Keratinocyte (primary cell): ENCODE measurements around the gene FNDC3A. TPM values are rescaled to one million over a fixed set of nuclear protein-coding genes. Genes with fewer than 3 reads are reported as not detected.

Source experiments
- DNase-seq: peaks from one replicate; pipeline ENCODE4 v3.0.0-alpha.2; 2011; ENCODE audit warnings: low read depth, missing footprints, low spot score
- FAIRE-seq: peaks from 2 replicates; lab custom pipeline; 2011; peaks lifted over from hg19 to GRCh38; lab: Jason Lieb, UNC
- H2AFZ ChIP-seq: 2 replicates; pipeline ENCODE4 v1.6.0; 2012; ENCODE audit warnings: low read length, control low read depth, inconsistent platforms; ENCODE audit not compliant: control insufficient read depth
- H3K27ac ChIP-seq: 2 replicates; pipeline ENCODE4 v1.5.1; 2011; ENCODE audit warnings: low read length; ENCODE audit not compliant: control insufficient read depth, insufficient read depth
- H3K27me3 ChIP-seq: 3 replicates; pipeline ENCODE4 v1.6.0; 2011; ENCODE audit warnings: low read length; ENCODE audit not compliant: control insufficient read depth, insufficient read depth; ENCODE audit errors: extremely low read depth
- H3K36me3 ChIP-seq, 2 experiments: 2 replicates in 1 of 2; 3 replicates in 1 of 2; pipeline ENCODE4 v1.5.1; 2011; ENCODE audit warnings: low read length in 2 of 2, mild to moderate bottlenecking in 1 of 2; ENCODE audit not compliant: control insufficient read depth in 2 of 2, insufficient read depth in 2 of 2; ENCODE audit errors: extremely low read depth in 1 of 2
- H3K4me1 ChIP-seq: 3 replicates; pipeline ENCODE4 v1.5.1; 2011; ENCODE audit warnings: low read length; ENCODE audit not compliant: control insufficient read depth, insufficient read depth; ENCODE audit errors: extremely low read depth
- H3K4me2 ChIP-seq: 3 replicates; pipeline ENCODE4 v1.6.0; 2011; ENCODE audit warnings: low read depth, low read length; ENCODE audit not compliant: control insufficient read depth, insufficient read depth; ENCODE audit errors: extremely low read depth
- H3K4me3 ChIP-seq, 3 experiments: fragments of 200-600 bp in 1 of 3; sonication (generic) in 1 of 3; 2 replicates in 2 of 3; 3 replicates in 1 of 3; pipeline ENCODE4 v1.5.1; 2011 to 2016; ENCODE audit warnings: low read length in 3 of 3, mild to moderate bottlenecking in 3 of 3, control low read depth in 2 of 3, inconsistent platforms in 1 of 3, low read depth in 1 of 3, mixed read lengths in 1 of 3, mixed run types in 1 of 3, moderate library complexity in 1 of 3; ENCODE audit not compliant: control insufficient read depth in 2 of 3, insufficient read depth in 2 of 3; ENCODE audit errors: extremely low read depth in 1 of 3
- H3K79me2 ChIP-seq: 2 replicates; pipeline ENCODE4 v1.6.0; 2012; ENCODE audit warnings: low read length; ENCODE audit not compliant: control insufficient read depth, insufficient read depth
- H3K9ac ChIP-seq: 3 replicates; pipeline ENCODE4 v1.6.0; 2011; ENCODE audit warnings: low read length; ENCODE audit not compliant: control insufficient read depth, insufficient read depth; ENCODE audit errors: extremely low read depth
- H3K9me1 ChIP-seq: 3 replicates; pipeline ENCODE4 v1.6.0; 2011; ENCODE audit warnings: low read length; ENCODE audit not compliant: control insufficient read depth, insufficient read depth; ENCODE audit errors: extremely low read depth
- H3K9me3 ChIP-seq: 2 replicates; pipeline ENCODE4 v1.5.1; 2012; ENCODE audit warnings: low read depth, low read length; ENCODE audit not compliant: control insufficient read depth
- H4K20me1 ChIP-seq: 3 replicates; pipeline ENCODE4 v1.6.0; 2011; ENCODE audit warnings: low read length; ENCODE audit not compliant: control insufficient read depth, insufficient read depth; ENCODE audit errors: extremely low read depth
- EZH2 ChIP-seq: IDR thresholded peaks from one replicate; pipeline ENCODE4 v1.6.1; 2012; ENCODE audit warnings: inconsistent platforms, mild to moderate bottlenecking, low read length, moderate library complexity
- dilution Hi-C: fragments of 300-500 bp; cut with MboI; formaldehyde crosslinking; loops from one replicate; pipeline ENCODE4 v1.7.0; 2020; ENCODE audit warnings: low sequenced_read_pairs; ENCODE audit not compliant: extremely low pct_ligation_motif_present
- polyA minus RNA-seq, 3 experiments: library from RNA; depleted of rRNA, polyadenylated mRNA; stranded (reverse); fragments of >200 nt; gene quantifications; 1 replicate in 1 of 3; 2 replicates in 1 of 3; 3 replicates in 1 of 3; pipeline ENCODE4 v1.2.3, GENCODE V29; 2011
- polyA plus RNA-seq, 5 experiments: library from polyadenylated mRNA; depleted of rRNA in 3 of 5; stranded (reverse) in 3 of 5; stranded (forward) in 1 of 5; unstranded in 1 of 5; fragments of >200 nt; gene quantifications; 1 replicate in 1 of 5; 2 replicates in 3 of 5; 3 replicates in 1 of 5; pipeline versions ENCODE4 v1.2.1 to v1.2.3, GENCODE V29; 2011 to 2012; ENCODE audit warnings: missing spikeins in 2 of 5, low read depth in 1 of 5, low replicate concordance in 1 of 5
- TF ChIP-seq, protein P1 (sequence below), 3 experiments: IDR thresholded peaks in 1 of 3; conservative IDR thresholded peaks in 1 of 3; optimal IDR thresholded peaks in 1 of 3; 2 replicates in 2 of 3; 3 replicates in 1 of 3; pipeline versions ENCODE3 to v1.5.1; 2011; ENCODE audit warnings: low read length in 3 of 3, mild to moderate bottlenecking in 3 of 3, moderate library complexity in 2 of 3, control low read depth in 1 of 3, inconsistent platforms in 1 of 3; ENCODE audit not compliant: insufficient read depth in 2 of 3; ENCODE audit errors: extremely low read depth in 1 of 3

Gene FNDC3A, protein sequence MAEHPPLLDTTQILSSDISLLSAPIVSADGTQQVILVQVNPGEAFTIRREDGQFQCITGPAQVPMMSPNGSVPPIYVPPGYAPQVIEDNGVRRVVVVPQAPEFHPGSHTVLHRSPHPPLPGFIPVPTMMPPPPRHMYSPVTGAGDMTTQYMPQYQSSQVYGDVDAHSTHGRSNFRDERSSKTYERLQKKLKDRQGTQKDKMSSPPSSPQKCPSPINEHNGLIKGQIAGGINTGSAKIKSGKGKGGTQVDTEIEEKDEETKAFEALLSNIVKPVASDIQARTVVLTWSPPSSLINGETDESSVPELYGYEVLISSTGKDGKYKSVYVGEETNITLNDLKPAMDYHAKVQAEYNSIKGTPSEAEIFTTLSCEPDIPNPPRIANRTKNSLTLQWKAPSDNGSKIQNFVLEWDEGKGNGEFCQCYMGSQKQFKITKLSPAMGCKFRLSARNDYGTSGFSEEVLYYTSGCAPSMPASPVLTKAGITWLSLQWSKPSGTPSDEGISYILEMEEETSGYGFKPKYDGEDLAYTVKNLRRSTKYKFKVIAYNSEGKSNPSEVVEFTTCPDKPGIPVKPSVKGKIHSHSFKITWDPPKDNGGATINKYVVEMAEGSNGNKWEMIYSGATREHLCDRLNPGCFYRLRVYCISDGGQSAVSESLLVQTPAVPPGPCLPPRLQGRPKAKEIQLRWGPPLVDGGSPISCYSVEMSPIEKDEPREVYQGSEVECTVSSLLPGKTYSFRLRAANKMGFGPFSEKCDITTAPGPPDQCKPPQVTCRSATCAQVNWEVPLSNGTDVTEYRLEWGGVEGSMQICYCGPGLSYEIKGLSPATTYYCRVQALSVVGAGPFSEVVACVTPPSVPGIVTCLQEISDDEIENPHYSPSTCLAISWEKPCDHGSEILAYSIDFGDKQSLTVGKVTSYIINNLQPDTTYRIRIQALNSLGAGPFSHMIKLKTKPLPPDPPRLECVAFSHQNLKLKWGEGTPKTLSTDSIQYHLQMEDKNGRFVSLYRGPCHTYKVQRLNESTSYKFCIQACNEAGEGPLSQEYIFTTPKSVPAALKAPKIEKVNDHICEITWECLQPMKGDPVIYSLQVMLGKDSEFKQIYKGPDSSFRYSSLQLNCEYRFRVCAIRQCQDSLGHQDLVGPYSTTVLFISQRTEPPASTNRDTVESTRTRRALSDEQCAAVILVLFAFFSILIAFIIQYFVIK
- polyA plus RNA-seq (21.2 to 28.4 TPM (median 21.7 TPM) in 3 replicates), polyA minus RNA-seq (31.6 to 55.8 TPM (median 49.2 TPM) in 3 replicates)
- 5.3 TPM for polyA plus RNA-seq (2011; ENCODE audit: low read depth)
- 11.3 and 24.8 TPM in 2 replicates for polyA plus RNA-seq (2011; cell fraction: cytosol; rRNA removed)
- polyA plus RNA-seq (2011; cell fraction: nucleus; rRNA removed): 27.6 and 33.8 TPM in 2 replicates
- polyA plus RNA-seq (2012; ENCODE audit: low replicate concordance): 5.8 and 13.6 TPM in 2 replicates
- 15.5 TPM for polyA minus RNA-seq (2011; cell fraction: cytosol; rRNA and poly(A)+ RNA removed)
- 23.8 and 48.2 TPM in 2 replicates for polyA minus RNA-seq (2011; cell fraction: nucleus; rRNA and poly(A)+ RNA removed)

DNA sequence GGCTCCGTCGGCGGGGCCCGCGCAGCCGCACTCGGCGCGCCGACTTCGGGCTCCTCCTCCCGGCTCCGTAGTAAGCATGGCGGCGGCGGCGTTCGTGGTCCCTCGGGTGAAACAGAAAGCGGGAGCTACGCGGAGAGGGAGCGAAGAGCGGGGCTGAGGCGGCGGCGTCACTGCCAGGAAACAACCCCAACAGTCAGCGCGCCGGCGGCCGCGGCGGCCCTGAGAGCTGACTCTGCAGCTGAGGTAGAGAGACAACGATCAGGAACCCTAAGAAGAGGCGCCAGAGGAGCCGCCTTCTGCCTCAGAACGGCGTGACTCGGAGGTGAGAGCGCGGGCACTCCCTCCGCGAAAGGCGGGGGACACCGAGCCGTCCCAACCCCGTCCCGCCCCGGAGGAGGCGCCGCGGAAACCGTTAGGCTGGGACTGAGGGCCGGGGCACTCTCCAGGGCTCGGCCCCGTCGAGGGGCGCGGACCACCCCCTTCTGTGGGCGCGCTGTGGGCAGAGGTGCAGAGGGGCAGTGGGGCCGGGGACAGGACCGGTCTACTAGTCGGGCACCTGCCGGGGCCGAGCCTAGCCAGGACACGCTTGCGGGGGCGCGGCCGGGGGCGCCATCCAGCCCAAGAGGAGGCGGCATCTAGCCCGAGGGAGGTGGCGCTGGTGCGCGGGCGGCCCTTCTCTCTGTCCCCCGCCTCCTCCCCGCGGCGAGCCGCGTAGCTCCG lies at the start of gene FNDC3A:
Gene FNDC3A, plus strand, starts transcription at position 57 of the 720 bp plus-strand sequence. CDS start 30,279 bp downstream, outside the sequence.
- Histone ChIP-seq H3K9me3 (peaks cover 8% of the 10 kb centered on the region), H2AFZ (peak within 1 kb of the TSS; percentile 95), H3K4me2 (peak within 1 kb of the TSS; percentile 93), H3K4me3 (peak within 1 kb of the TSS; percentile 56 to 93 (median 81)), H3K36me3 (no peaks in the 10 kb centered on the region), H3K9ac (peak within 1 kb of the TSS; percentile 88), H3K27ac (peak within 1 kb of the TSS; percentile 83), H3K27me3 (no peaks in the 10 kb centered on the region), H3K4me1 (peaks cover 18% of the 10 kb centered on the region), H4K20me1 (no peaks in the 10 kb centered on the region), H3K9me1 (no peaks in the 10 kb centered on the region), H3K79me2 (peaks cover 33% of the 10 kb centered on the region)
- TF ChIP-seq, protein P1, sequence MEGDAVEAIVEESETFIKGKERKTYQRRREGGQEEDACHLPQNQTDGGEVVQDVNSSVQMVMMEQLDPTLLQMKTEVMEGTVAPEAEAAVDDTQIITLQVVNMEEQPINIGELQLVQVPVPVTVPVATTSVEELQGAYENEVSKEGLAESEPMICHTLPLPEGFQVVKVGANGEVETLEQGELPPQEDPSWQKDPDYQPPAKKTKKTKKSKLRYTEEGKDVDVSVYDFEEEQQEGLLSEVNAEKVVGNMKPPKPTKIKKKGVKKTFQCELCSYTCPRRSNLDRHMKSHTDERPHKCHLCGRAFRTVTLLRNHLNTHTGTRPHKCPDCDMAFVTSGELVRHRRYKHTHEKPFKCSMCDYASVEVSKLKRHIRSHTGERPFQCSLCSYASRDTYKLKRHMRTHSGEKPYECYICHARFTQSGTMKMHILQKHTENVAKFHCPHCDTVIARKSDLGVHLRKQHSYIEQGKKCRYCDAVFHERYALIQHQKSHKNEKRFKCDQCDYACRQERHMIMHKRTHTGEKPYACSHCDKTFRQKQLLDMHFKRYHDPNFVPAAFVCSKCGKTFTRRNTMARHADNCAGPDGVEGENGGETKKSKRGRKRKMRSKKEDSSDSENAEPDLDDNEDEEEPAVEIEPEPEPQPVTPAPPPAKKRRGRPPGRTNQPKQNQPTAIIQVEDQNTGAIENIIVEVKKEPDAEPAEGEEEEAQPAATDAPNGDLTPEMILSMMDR (optimal IDR thresholded peaks at IDR 0.05 in 1 of 3, IDR thresholded peaks at IDR 0.05 in 1 of 3, conservative IDR thresholded peaks at IDR 0.05 in 1 of 3; ENCODE audit: extremely low read depth in 1 of 3, insufficient read depth in 2 of 3, low read length in 3 of 3): peak in 1 of 3 experiments; percentile 23
- TF ChIP-seq EZH2: no peak
- no peak for DNase-seq
- FAIRE-seq: no peak
- dilution Hi-C loops: no loop called here
